Measurements from ENCODE around the gene ODF2.

GRCh38 chr9:128494108-128494745, 38.4 kb downstream of the ODF2 start:
- TF ChIP-seq YY1 (IDR thresholded peaks at IDR 0.05; ENCODE audit: insufficient read depth, insufficient read length) (no peak), ZNF274 (IDR thresholded peaks at IDR 0.05; ENCODE audit: low read depth, low read length) (no peak), SUZ12 (IDR thresholded peaks at IDR 0.05; ENCODE audit: extremely low read depth, insufficient read depth, insufficient read length) (no peak)
